Lung (tissue), 12 donors: ENCODE data around the gene SEMA5B. TPM values are rescaled to one million over a fixed set of nuclear protein-coding genes. Genes with fewer than 3 reads are reported as not detected.

ENCODE experiments used
- ATAC-seq: fragments of 200-7000 bp; cut with Tn5 transposase; one replicate; pipeline ENCODE4 v1.9.1; 2020; ENCODE audit warnings: moderate number of reproducible peaks; ENCODE audit not compliant: insufficient read depth, low FRiP score
- DNase-seq, 3 donors: peaks; one replicate each; pipeline ENCODE4 v3.0.0-alpha.2; 2013 to 2017
- H3K27ac ChIP-seq, 2 donors: one replicate each; pipeline ENCODE4 v1.5.1; 2013; ENCODE audit warnings: mild to moderate bottlenecking in 2 of 2, moderate library complexity in 2 of 2, control low read depth in 1 of 2, inconsistent platforms in 1 of 2, low read depth in 1 of 2, low read length in 1 of 2
- H3K27me3 ChIP-seq, 3 donors: one replicate each; pipeline ENCODE4 v1.5.1; 2013; ENCODE audit warnings: low read length in 2 of 3; ENCODE audit not compliant: control insufficient read depth in 3 of 3, insufficient read depth in 3 of 3
- H3K36me3 ChIP-seq, 4 donors: one replicate each; pipeline ENCODE4 v1.5.1; 2013; ENCODE audit warnings: low read length in 4 of 4, mild to moderate bottlenecking in 1 of 4, moderate library complexity in 1 of 4; ENCODE audit not compliant: control insufficient read depth in 4 of 4, insufficient read depth in 4 of 4
- H3K4me1 ChIP-seq, 5 donors: one replicate each; pipeline ENCODE4 v1.5.1; 2013; ENCODE audit warnings: low read length in 5 of 5, mild to moderate bottlenecking in 2 of 5, moderate library complexity in 1 of 5; ENCODE audit not compliant: control insufficient read depth in 5 of 5, insufficient read depth in 5 of 5
- H3K4me3 ChIP-seq: one replicate; pipeline ENCODE4 v1.5.1; 2013; ENCODE audit warnings: mild to moderate bottlenecking, control low read depth, moderate library complexity
- H3K9ac ChIP-seq, 2 donors: one replicate each; pipeline ENCODE4 v1.5.1; 2013; ENCODE audit warnings: low read length in 2 of 2, control low read depth in 1 of 2; ENCODE audit not compliant: insufficient read depth in 1 of 2
- H3K9me3 ChIP-seq, 4 donors: one replicate each; pipeline ENCODE4 v1.5.1; 2013; ENCODE audit warnings: low read length in 3 of 4, mild to moderate bottlenecking in 1 of 4, moderate library complexity in 1 of 4; ENCODE audit not compliant: control insufficient read depth in 4 of 4, insufficient read depth in 3 of 4
- WGBS, 2 donors: extraction: QIAGEN DNeasy Blood & Tissue Kit; methylation state at CpG; one replicate each; pipeline ENCODE4 v1.1.7; 2013; 5-methylcytosine and 5-hydroxymethylcytosine counted together
- polyA plus RNA-seq, 2 donors: library from polyadenylated mRNA; stranded (reverse); fragments of 200-250 nt; gene quantifications; one replicate each; pipeline ENCODE4 v1.2.1, GENCODE V29; 2013
- total RNA-seq, 2 donors: library from RNA; depleted of rRNA in 1 of 2; stranded (reverse); fragments of >200 nt in 1 of 2; gene quantifications; one replicate each; pipeline ENCODE4 v1.2.1, GENCODE V29; 2014 to 2021
- TF ChIP-seq, protein P1 (sequence below): IDR thresholded peaks from 2 replicates; pipeline ENCODE4 v1.5.1; 2012; ENCODE audit warnings: mild to moderate bottlenecking; ENCODE audit errors: control extremely low read depth, extremely low read depth
- donor health status: control.
- donor health status: control.
- donor health status: Bipolar disorder and iron deficiency.
- donor health status: healthy.
- donor health status: DM: yes; HTN: yes; CAD: no.

Gene SEMA5B
- total and polyA plus RNA-seq, 4 donors, result 0.30 to 2.2 (median 0.48) TPM

DNA sequence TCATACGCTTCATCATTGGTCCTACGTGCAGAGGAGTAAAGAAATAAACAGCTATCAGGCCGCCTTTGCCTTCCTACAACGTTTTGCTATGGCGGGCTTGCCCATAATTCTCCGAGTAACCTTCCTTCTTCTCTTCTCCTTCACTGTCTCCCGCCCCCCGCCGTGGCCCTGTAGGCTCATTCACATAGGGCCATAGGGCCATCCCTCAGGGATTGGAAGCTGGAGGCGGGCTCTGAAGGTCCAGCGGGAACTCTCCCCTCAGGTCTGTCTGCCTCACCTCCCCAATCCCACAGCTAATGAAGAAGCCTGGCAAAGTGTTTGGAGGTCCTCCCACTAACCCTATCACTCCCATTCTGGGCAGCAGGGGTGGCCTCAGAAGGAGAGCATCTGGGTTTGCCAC, 43.6 kb downstream of the SEMA5B start:
- ATAC-seq (no peak), DNase-seq (no peak)
- WGBS, 2 donors, result 91 to 93% methylated on average over 11 of the region's 11 CpGs
- Histone ChIP-seq H3K4me3 (no peak overlapping the region), H3K36me3 (no peaks in the 10 kb centered on the region), H3K9ac (no peak overlapping the region), H3K27ac (no peak overlapping the region), H3K9me3 (no peaks in the 10 kb centered on the region), H3K4me1 (peaks cover 0 to 22% (median 6%) of the 10 kb centered on the region in 5 donors), H3K27me3 (no peaks in the 10 kb centered on the region)
- TF ChIP-seq, protein P1, sequence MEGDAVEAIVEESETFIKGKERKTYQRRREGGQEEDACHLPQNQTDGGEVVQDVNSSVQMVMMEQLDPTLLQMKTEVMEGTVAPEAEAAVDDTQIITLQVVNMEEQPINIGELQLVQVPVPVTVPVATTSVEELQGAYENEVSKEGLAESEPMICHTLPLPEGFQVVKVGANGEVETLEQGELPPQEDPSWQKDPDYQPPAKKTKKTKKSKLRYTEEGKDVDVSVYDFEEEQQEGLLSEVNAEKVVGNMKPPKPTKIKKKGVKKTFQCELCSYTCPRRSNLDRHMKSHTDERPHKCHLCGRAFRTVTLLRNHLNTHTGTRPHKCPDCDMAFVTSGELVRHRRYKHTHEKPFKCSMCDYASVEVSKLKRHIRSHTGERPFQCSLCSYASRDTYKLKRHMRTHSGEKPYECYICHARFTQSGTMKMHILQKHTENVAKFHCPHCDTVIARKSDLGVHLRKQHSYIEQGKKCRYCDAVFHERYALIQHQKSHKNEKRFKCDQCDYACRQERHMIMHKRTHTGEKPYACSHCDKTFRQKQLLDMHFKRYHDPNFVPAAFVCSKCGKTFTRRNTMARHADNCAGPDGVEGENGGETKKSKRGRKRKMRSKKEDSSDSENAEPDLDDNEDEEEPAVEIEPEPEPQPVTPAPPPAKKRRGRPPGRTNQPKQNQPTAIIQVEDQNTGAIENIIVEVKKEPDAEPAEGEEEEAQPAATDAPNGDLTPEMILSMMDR, result no peak

DNA sequence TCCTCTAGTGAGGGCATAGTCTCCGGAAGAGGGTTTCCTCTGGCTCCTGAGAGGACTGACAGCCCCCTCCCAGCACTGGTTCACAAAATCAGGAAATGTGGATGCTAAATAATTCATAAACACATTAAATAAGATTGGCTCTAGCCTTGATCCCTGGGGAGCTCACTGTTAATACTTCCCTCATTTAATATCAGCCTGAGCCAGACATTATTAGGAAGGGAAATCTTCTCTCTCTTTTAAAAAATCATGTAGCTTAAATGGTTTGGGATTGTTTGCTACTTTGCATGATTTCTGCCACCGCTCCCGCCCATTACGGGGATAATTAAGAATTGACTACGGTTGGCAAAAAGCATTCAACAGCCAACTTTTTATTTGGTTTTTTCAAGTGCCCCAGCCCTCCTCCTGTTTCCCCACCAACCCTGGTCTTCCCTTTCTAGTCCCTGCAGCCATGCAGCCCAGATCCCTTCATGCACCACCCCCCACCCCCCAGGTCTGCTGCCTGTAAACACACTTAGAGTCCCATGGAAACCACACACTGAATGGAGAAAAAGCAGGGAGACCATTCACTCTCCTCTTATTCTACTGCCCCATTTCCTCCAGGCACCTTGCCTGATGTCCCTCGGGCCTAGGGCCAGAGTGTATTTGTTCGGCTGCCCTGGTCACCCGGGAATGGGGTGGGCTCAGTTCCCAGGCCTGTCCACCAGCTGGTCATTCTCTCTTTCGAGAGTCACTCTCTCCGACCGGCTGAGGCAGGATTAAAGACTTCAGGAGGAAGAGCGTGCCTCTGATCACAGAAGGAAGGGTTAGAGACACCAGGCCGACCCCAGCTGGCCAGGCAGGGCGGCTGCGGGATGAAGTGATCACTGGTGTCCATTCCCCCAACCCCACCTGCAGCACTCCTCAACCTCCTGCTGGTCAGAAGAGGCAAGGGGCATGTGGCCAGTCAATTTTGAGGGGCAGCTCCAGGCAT, 45.1 kb downstream of the SEMA5B start:
- Histone ChIP-seq H3K4me3 (no peak overlapping the region), H3K27ac (no peak overlapping the region), H3K9me3 (no peaks in the 10 kb centered on the region), H3K9ac (no peak overlapping the region), H3K36me3 (no peaks in the 10 kb centered on the region), H3K4me1 (peaks cover 0 to 29% (median 8%) of the 10 kb centered on the region in 5 donors), H3K27me3 (no peaks in the 10 kb centered on the region)
- TF ChIP-seq, protein P1, result no peak
- DNase-seq, result peak; percentile 76 to 86 (median 80)
- WGBS, 2 donors, result 61 to 81% methylated on average over 15 of the region's 15 CpGs
- no peak for ATAC-seq

DNA sequence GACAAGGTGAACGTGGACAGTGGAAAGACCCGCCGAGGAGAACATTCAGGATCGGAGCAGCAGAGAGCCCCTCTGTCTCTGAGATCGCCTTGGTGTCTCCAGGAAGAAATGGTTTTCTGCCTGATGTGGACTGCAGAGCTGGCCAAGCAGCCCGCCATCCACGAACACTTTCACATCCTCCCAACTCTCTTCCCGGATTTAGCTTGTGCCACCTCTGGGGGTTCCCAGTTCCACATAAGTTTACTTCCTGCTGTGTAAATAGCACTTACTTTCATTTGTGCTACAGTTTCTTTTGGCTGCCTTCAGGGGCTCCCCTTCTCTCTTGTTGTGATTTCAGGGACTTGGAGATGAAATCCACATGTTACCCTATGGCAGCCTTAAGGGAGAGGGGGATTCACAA, 48.4 kb downstream of the SEMA5B start:
- Histone ChIP-seq H3K4me1 (peaks cover 3 to 40% (median 12%) of the 10 kb centered on the region in 5 donors), H3K9me3 (no peaks in the 10 kb centered on the region), H3K9ac (no peak overlapping the region), H3K27me3 (no peaks in the 10 kb centered on the region), H3K27ac (peak overlapping the region; percentile 1 to 80), H3K4me3 (no peak overlapping the region), H3K36me3 (no peaks in the 10 kb centered on the region)
- no peak for ATAC-seq
- TF ChIP-seq, protein P1, result no peak
- WGBS, 2 donors, result 75 to 88% methylated on average over 8 of the region's 8 CpGs
- peak in 1 of 3 donors; percentile 50 for DNase-seq
